ENCODE results near the gene CAVIN1.
"Not testable (repeated sequence)": the region's sequence is repeated elsewhere in the genome, so short reads cannot be mapped to it uniquely, and the experiment has no call there.

Gene CAVIN1

DNA sequence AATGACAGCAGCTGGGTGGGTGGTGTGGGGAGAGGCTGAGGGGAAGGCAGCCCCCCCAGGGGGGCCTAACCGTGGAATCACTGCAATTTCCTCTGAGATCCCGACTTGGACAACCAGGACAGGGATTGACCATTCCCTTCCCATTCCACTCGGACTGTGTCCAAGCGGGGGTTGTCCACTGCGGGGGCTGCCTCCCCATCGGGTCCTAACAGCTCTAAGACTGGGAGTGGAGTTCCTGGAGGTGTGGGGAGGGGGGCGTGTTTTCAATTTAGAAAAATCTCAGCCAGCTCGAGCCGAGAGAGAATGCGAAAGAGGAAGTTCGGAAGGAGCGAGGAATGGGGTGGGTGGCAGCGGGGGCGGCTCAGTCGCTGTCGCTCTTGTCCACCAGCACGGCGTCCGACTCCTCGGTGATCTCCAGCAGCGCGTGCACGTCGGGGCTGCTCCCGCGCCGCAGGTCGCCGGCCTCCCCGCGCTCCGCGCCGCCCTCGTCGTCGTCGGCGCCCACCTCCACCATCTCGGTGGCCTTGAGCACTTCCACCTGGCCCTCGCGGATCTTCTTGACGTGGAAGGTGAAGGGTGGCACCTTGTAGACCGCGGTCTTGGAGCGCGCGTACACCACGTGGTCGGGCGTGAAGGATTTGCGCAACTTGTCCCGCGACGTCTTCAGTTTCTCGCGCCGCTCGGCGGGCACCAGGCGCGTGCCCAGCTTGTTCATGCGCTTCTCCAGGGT, 18.6 kb downstream of the CAVIN1 start:
- DNase-seq, result no peak

DNA sequence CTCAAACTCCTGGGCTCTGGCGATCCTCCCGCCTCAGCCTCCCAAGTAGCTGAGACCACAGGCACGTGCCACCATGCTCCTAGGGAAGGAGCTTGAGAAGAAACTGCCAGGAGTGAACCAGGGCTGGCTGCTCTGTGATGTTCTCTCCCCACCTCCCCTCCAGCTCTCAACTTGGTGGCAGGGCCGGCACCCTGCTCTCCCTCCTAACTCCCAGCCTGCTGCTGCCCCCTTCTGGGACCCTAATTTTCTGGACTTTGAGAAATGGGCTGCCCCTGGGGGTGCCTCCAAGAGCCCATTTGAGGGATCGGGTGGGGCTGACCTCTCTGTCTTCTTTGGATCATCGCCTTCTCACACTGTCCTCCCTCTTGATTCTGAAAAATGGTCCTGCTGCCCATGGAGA, 19.9 kb downstream of the CAVIN1 start:
- DNase-seq, result no peak

DNA sequence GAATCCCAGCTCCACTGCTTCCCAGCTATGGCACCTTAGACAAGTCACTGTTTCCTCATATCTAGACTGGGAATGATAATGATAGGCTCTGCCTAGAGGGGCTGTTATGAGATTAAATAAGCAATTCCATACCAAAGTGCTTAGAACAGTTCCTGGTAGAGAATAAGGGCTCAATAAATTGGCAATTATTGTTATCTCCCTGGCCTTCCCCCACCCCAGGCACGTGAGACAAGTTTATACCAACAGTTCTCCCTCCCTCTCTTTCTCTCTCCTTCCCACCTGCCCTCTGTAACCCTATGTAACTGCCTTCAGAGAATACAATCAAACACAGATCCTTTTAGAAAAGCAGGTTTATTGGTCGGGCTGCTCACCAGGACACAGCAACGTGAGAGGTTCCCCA, 20.9 kb downstream of the CAVIN1 start:
- DNase-seq, result no peak

DNA sequence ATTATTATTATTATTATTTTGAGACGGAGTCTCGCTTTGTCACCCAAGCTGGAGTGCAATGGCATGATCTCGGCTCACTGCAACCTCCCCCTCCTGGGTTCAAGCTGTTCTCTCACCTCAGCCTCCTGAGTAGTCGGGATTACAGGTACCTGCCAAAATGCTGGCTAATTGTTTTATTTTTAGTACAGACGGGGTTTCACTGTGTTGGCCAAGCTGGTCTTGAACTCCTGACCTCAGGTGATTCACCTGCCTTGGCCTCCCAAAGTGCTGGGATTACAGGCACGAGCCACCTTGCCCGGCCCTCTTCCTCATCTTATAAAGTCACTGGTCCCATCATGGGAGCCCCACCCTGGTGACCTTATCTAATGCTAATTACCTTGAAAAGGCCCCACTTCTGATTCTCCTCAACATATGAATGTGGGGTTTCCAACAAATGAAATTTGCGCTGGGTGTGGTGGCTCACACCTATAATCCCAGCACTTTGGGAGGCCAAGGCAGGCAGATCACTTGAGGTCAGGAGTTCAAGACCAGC, 22.1 kb downstream of the CAVIN1 start:
- DNase-seq, result not testable (repeated sequence)

DNA sequence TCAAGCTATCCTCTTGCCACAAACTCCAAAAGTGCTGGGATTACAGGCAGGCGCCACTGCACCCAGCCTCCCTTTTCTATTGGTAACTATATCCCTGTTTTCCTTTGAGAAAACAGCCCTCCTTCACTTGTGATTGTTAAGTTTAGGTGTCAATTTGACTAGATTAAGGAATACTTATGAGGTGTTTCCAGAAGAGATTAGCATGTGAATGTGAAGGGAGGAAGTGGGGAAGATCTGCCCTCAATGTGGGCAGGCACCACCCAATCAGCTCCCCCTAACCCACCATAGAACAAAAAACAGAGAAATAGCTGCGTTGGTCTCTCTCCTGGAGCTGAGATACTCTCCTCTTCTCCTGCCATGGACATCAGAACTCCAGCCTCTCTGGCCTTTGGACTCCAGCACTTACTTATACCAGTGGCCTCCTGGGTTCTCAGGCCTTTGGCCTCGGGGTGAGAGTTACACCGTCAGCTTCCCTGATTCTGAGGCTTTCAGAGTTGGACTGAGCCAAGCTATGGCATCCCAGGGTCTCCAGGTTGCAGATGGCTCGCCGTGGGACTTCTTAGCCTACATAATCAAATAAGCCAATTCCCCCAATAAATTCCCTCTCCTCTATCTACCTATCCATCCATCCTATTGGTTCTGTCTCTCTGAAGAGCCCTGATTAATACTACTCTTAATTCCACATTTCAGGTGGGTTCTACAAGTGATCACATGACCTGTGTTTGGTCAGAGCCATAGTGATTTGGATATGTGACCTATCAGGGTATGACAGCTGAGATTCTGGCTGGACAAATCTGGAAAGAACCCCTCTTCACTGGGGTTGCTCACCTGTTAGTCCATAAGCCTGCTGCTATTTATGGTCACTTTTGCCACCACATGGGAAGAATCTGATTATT, 22.9 kb downstream of the CAVIN1 start:
- no peak for DNase-seq

DNA sequence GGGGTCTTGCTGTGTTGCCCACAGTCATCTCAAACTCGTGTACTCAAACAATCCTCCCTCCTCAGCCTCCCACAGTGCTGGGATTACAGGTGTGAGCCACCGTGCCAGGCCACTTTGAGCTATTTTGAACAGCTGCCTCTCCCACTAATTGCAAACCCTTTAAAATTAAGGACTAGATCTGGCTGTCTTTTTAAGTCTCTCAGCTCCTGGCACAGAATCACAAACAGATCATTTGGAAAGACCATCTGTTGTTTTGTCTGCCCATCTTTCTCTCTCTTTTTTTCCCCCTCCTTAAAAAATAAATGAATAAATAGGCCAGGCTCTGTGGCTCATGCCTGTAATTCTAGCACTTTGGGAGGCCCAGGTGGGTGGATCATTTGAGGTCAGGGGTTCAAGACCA, 23.9 kb downstream of the CAVIN1 start:
- no peak for DNase-seq

DNA sequence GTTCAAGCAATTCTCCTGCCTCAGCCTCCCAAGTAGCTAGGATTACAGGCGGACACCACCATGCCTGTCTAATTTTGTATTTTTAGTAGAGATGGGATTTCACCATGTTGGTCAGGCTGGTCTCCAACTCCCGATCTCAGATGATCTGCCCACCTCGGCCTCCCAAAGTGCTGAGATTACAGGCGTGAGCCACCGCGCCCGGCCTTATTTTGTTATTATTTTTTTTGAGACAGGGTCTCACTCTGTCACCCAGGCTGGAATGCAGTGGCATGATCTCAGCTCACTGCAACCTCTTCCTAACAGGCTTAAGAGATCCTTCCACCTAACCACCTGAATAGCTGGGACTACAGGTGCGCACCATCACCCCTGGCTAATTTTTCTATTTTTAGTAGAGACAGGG, 27.5 kb downstream of the CAVIN1 start:
- not testable (repeated sequence) for DNase-seq

DNA sequence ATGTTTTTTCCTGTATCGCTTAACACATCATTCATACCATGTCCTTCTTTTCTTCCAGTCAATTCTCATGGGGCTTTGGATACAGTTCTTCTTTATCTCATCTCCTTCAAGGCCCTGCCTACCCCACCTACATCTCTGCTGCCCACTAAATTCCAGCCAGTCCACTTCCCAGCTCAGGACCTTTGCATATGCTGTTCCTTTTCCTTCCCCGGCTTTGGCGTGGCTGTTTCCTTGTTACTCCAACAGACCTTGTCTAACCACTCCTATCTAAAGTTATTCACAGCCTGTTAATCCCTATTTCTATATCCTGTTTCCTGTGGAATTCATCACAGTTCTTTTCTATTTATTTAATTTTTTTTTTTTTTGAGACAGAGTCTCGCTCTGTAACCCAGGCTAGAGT, 28.2 kb downstream of the CAVIN1 start:
- DNase-seq, result no peak

DNA sequence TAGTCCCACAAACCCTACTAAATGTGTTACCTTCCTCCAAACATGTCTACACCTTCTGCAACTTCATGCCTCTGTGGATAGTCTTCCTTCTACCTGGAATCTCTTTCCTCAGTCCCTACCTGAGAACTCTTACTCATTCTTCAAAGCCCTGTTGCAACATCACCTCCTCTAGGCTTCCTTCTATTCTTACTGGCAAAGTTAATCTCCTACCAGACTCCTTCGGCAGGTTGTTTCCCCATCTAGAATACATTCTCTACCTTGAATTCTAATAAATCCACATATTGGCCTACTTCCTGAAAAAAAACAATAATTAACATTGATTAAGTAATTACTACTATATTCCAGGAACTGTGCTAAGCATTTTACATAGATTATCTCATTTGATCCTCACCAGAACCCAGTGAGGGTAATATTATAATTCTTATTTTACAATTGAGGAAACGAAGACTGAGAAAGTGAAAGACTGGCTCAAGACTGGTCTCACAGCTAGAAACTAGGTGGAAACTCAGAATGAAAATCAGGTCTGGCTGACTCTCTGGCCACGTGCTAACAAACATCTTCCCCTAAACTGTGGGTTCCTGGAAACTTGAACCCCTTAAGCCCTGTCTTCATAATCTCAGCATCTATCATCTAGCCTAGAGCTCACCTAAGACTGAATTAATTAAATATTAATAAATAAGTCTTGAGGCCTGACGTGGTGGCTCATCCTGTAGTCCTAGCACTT, 30.2 kb downstream of the CAVIN1 start:
- DNase-seq, result no peak

DNA sequence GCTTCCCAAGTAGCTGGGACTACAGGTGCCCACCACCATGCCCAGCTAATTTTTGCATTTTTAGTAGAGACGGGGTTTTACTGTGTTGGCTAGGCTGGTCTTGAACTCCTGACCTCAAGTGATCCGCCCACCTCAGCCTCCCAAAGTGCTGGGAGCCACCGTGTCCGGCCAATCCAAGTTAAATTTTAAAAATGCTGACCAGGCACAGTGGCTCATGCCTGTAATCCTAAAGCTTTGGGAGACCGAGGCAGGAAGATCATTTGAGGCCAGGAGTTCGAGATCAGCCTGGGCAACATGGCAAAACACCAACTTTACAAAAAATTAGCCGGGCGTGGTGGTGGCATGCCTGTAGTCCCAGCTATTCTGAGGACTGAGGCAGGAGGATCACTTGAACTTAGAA, 31.6 kb downstream of the CAVIN1 start:
- not testable (repeated sequence) for DNase-seq

DNA sequence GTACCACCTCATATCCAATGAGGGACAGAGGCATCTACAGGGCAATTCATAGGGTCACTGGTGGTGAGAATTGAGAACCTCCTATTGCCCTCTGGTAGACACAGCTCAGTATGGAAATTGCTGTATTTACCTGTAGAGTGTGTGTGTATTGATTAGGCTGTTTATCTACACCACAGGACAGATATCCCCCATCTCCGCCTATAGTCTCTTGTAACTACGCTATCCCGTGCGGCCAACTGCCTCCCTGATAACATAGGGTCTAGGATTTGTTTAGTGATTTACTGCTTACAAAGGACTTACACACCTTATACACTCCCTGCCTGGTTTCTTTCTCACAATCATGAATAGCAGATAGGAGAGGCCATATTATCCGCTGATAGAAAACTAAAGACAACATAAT, 33.2 kb downstream of the CAVIN1 start:
- DNase-seq, result no peak

DNA sequence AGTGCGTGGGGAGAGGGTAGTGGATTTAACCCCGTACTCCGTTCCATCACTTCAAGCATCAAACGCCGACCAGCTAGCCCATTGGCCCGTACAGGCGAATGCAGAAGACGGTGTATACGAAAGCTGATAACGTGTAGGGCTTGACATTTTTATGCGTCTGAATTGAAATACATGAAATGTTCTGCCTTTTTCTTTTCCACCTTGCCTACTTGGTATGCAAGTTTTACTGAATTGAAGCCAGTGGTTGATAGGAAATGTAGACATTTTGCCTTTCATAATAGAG, 34.0 kb downstream of the CAVIN1 start:
- DNase-seq, result no peak

DNA sequence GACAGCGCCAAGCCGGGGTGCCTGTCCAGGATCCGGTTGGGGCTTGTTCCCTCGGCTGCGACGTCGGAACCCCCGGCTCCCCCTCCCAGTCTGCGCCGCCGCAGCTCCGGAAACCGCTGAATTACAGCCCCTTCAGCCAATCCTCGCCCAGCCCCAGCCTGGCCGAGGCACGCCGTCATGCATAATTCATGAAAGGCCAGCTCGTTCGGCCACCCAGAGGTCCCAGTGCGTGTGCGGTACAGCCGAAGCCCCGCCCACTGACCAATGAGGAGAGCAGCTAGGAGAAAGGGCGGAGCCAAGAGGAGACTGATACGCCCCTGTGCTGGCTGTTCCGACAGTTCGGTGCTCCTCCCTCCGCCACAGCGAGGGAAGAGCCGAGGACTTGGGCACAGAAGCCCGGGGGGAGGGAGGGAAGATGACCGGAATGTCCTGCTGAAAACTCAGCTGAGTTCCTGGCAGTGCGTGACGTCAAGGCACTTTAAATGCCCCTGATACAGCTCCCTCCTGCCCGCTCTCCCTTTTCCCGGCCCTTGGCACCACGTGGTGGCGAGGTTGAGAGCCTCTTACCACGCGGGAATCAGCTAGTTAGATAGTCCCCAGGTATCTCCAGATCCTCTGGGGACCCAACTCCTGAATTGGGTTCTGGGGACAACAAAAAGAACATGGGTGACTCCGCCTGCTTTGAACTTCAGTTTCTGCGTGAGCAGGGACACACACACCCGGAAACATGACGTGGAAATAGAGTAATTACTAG, 34.5 kb downstream of the CAVIN1 start, which contains the start of gene STAT3:
Gene STAT3, minus strand, starts transcription at position 62 of the 754 bp plus-strand sequence. CDS start 39,926 bp downstream, outside the sequence.
- peak; percentile 99 for DNase-seq

DNA sequence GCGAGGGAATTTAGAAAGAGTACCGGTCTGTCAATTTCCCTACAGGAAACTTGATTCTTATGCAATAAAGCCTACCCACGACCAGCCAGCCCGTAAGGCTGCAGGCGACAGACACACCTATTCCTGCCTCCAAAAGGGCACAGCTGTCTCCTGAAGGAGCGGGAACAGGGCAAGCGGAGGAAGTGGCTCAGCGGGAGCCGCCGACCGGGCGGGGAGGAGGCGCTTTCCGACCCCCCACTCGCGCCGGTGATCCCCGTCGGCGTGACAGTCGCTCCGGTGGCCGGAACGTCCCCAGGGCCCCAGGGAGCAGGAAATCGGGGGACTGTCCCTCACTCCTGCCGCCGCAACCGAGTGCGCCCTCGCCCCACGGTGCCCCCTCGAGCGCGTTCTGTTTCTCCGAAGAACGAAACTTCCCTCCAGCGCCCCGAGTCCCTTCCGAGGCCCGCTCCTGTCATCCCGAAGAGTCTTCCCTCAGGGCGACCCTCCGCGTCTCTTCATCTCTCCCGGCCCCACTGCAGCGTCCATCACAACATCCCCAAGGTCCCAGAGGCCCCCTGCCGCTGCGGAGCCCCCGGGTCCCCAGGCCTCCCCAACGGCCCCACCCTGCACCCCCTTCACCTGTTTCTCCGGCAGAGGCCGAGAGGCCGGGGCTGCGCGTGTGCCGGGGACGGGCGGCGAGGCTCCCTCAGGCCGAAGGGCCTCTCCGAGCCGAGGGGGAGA, 35.2 kb downstream of the CAVIN1 start:
- DNase-seq, result peak in 1 of 2 experiments; percentile 21

DNA sequence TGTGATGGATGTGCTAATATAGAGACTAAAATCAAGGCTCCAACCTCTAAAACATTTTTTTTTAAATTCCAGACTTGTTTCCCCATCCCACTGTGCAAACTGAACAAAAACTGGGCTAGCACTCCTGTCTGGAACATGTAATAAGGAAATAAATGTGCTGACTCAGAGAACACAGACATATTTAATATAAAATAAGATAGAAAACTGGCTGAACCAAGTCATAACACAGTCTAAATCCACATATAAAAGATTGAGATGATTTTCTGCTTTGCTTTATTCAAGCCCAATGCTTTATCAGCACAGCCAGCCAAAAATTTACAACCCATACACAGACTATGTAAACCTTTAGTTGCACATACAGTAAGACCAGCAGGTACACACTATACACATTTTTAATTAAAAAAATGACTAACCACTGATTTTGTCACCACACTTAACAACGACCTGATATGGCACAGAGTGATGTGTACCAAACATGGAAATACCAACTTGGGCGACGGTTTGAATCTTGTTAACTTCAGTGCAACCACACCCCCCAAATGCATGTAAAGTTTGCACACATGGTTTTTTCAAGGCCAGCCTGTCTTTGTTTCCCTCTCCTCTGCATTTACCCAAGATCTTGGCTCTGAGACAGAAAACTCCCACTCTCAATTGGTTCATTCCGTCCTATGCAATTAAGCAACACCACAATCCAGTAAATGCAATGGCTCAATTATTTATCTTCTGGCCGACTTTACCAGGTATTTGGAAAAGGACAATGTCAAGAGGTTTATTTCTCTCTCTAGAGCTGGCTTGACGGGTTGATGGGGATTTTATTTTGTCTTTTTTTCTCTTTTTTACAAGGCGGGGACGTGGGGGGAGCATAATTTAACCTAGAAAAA, 36.0 kb downstream of the CAVIN1 start:
- DNase-seq, result no peak

DNA sequence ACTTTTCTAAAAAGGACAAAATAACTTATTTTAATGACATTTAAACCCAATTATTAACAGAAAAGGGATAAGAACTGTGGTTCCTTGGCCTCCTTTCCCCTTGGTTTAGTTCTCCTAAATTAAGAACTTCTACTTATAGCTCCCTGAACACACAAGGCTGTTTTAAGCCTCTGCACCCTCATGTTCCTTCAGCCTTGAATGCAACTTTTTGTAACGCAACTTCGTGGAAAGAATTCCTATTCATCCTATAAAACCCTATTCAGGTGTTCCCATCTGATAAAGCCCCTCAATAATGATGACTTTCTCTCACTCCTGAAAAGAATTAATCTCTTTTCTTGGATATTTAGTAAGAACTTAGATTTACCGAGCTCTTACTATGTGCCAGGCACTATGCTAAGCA, 41.2 kb downstream of the CAVIN1 start:
- no peak for DNase-seq

DNA sequence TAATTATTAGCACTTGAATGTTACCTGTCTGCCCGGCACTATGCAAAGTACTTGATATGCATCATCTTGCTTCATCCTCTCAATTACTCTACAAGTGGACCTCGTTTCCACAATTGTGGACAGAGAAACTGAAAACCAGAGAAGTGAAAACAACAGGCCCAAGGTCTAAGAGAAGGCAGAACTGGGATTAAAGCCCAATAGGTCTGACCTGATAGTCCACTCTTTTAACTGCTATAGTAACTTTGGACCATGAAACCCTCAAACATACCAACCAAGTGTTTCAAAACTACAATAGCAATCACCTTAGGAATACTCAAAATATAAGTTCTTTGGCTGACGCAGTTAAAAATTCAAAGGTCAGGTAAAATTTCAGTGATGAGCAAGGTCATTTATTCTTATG, 42.1 kb downstream of the CAVIN1 start:
- no peak for DNase-seq

DNA sequence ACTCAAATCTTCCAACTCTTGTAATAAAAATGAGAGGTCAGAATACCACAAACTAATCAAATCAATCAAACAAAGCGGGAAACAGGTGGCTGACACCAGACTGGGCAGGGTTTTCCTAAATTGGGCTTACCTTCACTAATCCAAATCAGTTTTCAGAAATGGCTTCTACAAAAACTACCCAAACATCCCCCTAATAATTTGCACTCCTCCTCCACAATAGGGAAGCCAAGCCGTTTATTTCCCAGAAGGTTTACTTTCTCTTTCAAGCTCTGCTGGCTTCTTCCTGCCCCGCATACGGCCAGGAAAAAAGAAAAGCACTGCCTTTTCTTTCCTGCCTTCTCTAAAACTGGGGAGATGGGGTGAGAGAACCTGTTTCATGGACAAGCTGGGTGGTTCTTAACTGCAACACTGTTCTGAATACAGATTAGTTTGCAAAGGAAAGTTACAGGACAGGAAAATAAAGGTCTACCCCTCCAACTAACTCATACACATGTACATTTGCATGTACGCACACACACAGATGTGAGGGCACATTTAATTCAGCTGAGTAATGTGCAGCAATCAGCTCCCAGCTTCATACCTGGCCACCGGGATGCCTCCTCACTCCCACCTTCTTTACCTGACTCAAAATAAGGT, 44.0 kb downstream of the CAVIN1 start:
- DNase-seq, result no peak

DNA sequence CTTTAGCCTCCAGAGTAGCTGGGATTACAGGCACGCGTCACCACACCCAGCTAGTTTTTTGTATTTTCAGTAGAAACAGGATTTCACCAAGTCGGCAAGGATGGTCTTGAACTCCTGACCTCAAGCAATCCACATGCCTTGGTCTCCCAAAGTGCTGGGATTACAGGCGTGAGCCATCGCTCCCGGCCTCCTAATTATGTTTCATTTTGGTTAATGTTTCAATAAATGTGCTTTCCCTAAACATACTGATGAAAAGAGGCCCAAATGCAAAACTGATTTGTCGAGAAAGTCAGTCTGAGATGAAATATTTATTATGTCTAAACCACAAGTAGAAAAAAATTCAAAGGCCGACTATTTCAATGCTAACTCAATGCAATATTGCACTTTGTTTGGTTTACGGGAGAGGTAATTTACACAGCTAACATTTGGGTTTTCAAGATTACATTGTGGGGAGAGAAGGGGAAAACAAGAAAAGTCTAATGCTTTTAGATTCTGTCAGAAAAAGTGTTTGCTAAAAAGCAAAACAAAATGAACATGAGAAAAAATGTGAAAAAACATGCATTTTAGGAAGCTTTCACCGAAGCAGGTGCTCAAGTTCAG, 44.6 kb downstream of the CAVIN1 start:
- no peak for DNase-seq

DNA sequence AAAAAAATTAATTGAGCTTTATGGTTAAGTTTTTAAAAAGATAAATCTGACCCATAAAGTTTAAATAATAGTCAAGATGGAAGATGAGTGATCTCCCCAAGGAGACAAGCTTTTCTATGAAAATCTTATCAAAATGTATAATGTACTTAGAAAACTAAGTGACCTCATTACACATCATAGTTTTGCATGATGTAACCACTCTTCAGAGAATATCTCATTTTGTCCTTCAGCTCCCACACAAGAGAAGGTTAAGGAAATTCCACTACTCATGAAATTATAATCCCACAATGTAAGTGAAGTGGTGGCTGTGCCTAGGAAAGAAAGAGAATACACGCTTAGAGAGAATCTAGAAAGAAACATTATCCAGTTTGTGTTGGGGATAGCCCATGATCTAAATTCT, 49.2 kb downstream of the CAVIN1 start:
- DNase-seq, result no peak
